Lung (tissue), 12 donors: ENCODE data around the gene RNF151. TPM values are rescaled to one million over a fixed set of nuclear protein-coding genes. Genes with fewer than 3 reads are reported as not detected.

ENCODE experiments used
- ATAC-seq: fragments of 200-7000 bp; cut with Tn5 transposase; one replicate; pipeline ENCODE4 v1.9.1; 2020; ENCODE audit warnings: moderate number of reproducible peaks; ENCODE audit not compliant: insufficient read depth, low FRiP score
- DNase-seq, 3 donors: peaks; one replicate each; pipeline ENCODE4 v3.0.0-alpha.2; 2013 to 2017
- H3K27ac ChIP-seq, 2 donors: one replicate each; pipeline ENCODE4 v1.5.1; 2013; ENCODE audit warnings: mild to moderate bottlenecking in 2 of 2, moderate library complexity in 2 of 2, control low read depth in 1 of 2, inconsistent platforms in 1 of 2, low read depth in 1 of 2, low read length in 1 of 2
- H3K27me3 ChIP-seq, 3 donors: one replicate each; pipeline ENCODE4 v1.5.1; 2013; ENCODE audit warnings: low read length in 2 of 3; ENCODE audit not compliant: control insufficient read depth in 3 of 3, insufficient read depth in 3 of 3
- H3K36me3 ChIP-seq, 4 donors: one replicate each; pipeline ENCODE4 v1.5.1; 2013; ENCODE audit warnings: low read length in 4 of 4, mild to moderate bottlenecking in 1 of 4, moderate library complexity in 1 of 4; ENCODE audit not compliant: control insufficient read depth in 4 of 4, insufficient read depth in 4 of 4
- H3K4me1 ChIP-seq, 5 donors: one replicate each; pipeline ENCODE4 v1.5.1; 2013; ENCODE audit warnings: low read length in 5 of 5, mild to moderate bottlenecking in 2 of 5, moderate library complexity in 1 of 5; ENCODE audit not compliant: control insufficient read depth in 5 of 5, insufficient read depth in 5 of 5
- H3K4me3 ChIP-seq: one replicate; pipeline ENCODE4 v1.5.1; 2013; ENCODE audit warnings: mild to moderate bottlenecking, control low read depth, moderate library complexity
- H3K9ac ChIP-seq, 2 donors: one replicate each; pipeline ENCODE4 v1.5.1; 2013; ENCODE audit warnings: low read length in 2 of 2, control low read depth in 1 of 2; ENCODE audit not compliant: insufficient read depth in 1 of 2
- H3K9me3 ChIP-seq, 4 donors: one replicate each; pipeline ENCODE4 v1.5.1; 2013; ENCODE audit warnings: low read length in 3 of 4, mild to moderate bottlenecking in 1 of 4, moderate library complexity in 1 of 4; ENCODE audit not compliant: control insufficient read depth in 4 of 4, insufficient read depth in 3 of 4
- WGBS, 2 donors: extraction: QIAGEN DNeasy Blood & Tissue Kit; methylation state at CpG; one replicate each; pipeline ENCODE4 v1.1.7; 2013; 5-methylcytosine and 5-hydroxymethylcytosine counted together
- polyA plus RNA-seq, 2 donors: library from polyadenylated mRNA; stranded (reverse); fragments of 200-250 nt; gene quantifications; one replicate each; pipeline ENCODE4 v1.2.1, GENCODE V29; 2013
- total RNA-seq, 2 donors: library from RNA; depleted of rRNA in 1 of 2; stranded (reverse); fragments of >200 nt in 1 of 2; gene quantifications; one replicate each; pipeline ENCODE4 v1.2.1, GENCODE V29; 2014 to 2021
- TF ChIP-seq, protein P1 (sequence below): IDR thresholded peaks from 2 replicates; pipeline ENCODE4 v1.5.1; 2012; ENCODE audit warnings: mild to moderate bottlenecking; ENCODE audit errors: control extremely low read depth, extremely low read depth
- donor health status: control.
- donor health status: control.
- donor health status: Bipolar disorder and iron deficiency.
- donor health status: healthy.
- donor health status: DM: yes; HTN: yes; CAD: no.

Gene RNF151
- total and polyA plus RNA-seq, 4 donors = 0.15 TPM; not detected in 3

DNA sequence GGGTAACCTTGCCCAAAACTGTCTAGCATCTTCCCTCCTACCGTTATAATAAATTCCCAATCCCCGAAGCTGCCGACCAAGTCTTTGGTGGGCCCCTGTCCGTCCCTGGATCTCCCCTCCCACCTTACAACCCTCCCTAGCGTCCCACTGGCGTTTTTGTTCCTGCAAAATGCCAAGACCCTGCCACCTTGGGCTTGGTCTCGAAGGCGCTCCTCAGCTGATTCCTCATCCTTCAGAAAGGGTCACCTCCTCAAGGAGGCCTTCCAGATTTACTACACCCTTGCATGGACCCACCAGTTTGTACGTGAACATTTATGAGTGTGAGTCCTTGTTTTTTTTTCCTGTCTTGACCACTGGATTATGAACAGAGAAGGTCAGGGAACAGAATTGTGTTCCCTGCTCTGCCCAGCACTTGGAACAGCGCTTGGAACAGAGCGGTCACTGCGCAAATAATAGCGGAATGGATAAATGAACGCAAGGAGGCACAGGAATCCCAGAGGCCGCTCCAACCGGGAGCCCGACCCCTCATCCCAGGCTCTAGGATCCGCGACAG, 16.4 kb downstream of the RNF151 start:
- DNase-seq (no peak), ATAC-seq (no peak)
- TF ChIP-seq, protein P1, sequence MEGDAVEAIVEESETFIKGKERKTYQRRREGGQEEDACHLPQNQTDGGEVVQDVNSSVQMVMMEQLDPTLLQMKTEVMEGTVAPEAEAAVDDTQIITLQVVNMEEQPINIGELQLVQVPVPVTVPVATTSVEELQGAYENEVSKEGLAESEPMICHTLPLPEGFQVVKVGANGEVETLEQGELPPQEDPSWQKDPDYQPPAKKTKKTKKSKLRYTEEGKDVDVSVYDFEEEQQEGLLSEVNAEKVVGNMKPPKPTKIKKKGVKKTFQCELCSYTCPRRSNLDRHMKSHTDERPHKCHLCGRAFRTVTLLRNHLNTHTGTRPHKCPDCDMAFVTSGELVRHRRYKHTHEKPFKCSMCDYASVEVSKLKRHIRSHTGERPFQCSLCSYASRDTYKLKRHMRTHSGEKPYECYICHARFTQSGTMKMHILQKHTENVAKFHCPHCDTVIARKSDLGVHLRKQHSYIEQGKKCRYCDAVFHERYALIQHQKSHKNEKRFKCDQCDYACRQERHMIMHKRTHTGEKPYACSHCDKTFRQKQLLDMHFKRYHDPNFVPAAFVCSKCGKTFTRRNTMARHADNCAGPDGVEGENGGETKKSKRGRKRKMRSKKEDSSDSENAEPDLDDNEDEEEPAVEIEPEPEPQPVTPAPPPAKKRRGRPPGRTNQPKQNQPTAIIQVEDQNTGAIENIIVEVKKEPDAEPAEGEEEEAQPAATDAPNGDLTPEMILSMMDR = no peak
- H3K27me3 ChIP-seq = peaks cover 0 to 46% (median 33%) of the 10 kb centered on the region in 3 donors
- H3K4me3 ChIP-seq = no peak overlapping the region
- no peak overlapping the region for H3K9ac ChIP-seq
- H3K9me3 ChIP-seq = peaks cover 0 to 5% (median 0%) of the 10 kb centered on the region in 4 donors
- 23 to 26% methylated on average over 19 of the region's 19 CpGs for WGBS, 2 donors
- peak overlapping the region; percentile 65 to 94 for H3K27ac ChIP-seq
- H3K4me1 ChIP-seq = peaks cover 0 to 17% (median 7%) of the 10 kb centered on the region in 5 donors
- peaks cover 0 to 22% (median 13%) of the 10 kb centered on the region in 4 donors for H3K36me3 ChIP-seq

- peaks cover 0 to 17% (median 7%) of the 10 kb centered on the region in 5 donors for H3K4me1 ChIP-seq
- H3K9me3 ChIP-seq = peaks cover 0 to 2% (median 0%) of the 10 kb centered on the region in 4 donors
- peak within 1 kb of the TSS in 1 of 2 donors; percentile 68 for H3K9ac ChIP-seq
- H3K27me3 ChIP-seq = peaks cover 0 to 43% (median 37%) of the 10 kb centered on the region in 3 donors
- peaks cover 0 to 15% (median 11%) of the 10 kb centered on the region in 4 donors for H3K36me3 ChIP-seq
- WGBS, 2 donors = 0 to 1% methylated on average over 99 to 109 of the region's 109 CpGs
- peak; percentile 93 for ATAC-seq
- H3K4me3 ChIP-seq = peak within 1 kb of the TSS; percentile 73
- DNase-seq = peak; percentile 93 to 96 (median 95)
- H3K27ac ChIP-seq = peak within 1 kb of the TSS; percentile 65 to 94
- TF ChIP-seq, protein P1 = peak; percentile 40
Observed at GRCh38 chr16:1983544-1984346, 17.1 kb downstream of the RNF151 start, which contains the start of gene GFER. TSS of gene GFER (plus strand) at chr16:1984193. CDS start at chr16:1984219, 26 bp downstream.

DNA sequence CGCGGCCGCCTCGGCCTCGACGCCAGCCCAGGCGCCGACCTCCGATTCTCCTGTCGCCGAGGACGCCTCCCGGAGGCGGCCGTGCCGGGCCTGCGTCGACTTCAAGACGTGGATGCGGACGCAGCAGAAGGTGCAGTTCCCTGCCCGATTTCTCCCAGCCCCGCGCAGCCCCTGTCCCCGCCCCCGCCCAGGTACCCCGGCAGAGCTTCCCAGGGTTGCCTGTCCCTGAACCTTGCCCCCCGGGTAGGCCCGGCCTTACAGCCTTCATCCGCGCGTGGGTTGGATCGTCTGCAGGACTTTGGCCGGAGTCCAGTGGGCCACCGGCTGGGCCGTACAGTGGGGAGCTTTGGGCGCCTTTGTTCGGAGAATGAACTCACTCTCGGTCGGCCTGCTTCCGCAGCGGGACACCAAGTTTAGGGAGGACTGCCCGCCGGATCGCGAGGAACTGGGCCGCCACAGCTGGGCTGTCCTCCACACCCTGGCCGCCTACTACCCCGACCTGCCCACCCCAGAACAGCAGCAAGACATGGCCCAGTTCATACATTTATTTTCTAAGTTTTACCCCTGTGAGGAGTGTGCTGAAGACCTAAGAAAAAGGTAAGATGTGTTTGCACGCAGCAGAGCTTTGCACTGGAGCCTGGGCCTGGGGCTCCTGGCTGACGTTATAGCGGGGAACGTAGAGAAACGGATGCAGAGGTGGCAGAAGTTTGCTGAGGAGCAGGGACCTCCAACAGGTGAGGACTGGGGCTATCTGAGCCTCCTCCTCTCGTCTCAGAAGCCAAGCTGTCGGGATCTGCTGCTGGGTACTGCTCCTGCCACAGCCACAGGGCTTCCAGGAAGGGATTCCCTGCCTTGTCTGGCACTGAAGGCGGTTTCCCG, 17.9 kb downstream of the RNF151 start:
- no peak for ATAC-seq
- Histone ChIP-seq H3K9ac (peak overlapping the region in 1 of 2 donors; percentile 68), H3K27ac (peak overlapping the region; percentile 65 to 79), H3K4me3 (peak overlapping the region; percentile 73), H3K27me3 (peaks cover 0 to 46% (median 44%) of the 10 kb centered on the region in 3 donors), H3K9me3 (no peaks in the 10 kb centered on the region), H3K4me1 (peaks cover 0 to 17% (median 7%) of the 10 kb centered on the region in 5 donors), H3K36me3 (peaks cover 0 to 15% (median 11%) of the 10 kb centered on the region in 4 donors)
- TF ChIP-seq, protein P1 = no peak
- WGBS, 2 donors = 12 to 24% methylated on average over 33 to 58 of the region's 58 CpGs
- DNase-seq = peak in 1 of 3 donors; percentile 34
